Gastroesophageal sphincter (tissue), 3 donors: ENCODE results near the gene STMP1.
"Not testable (repeated sequence)": the region's sequence is repeated elsewhere in the genome, so short reads cannot be mapped to it uniquely, and the experiment has no call there.

Experiments
- POLR2A ChIP-seq, 2 donors: fragments of 450-650 bp; IDR thresholded peaks; one replicate each; pipeline ENCODE4 v1.6.1; 2017; ENCODE audit warnings: antibody characterized with exemption in 2 of 2, mild to moderate bottlenecking in 2 of 2, moderate library complexity in 1 of 2
- POLR2AphosphoS5 ChIP-seq: sonication (generic); formaldehyde crosslinking; IDR thresholded peaks from one replicate; pipeline ENCODE4 v1.6.1; 2017; ENCODE audit warnings: antibody characterized with exemption
- TF ChIP-seq, protein P1 (sequence below), 4 experiments: fragments of 200-600 bp in 2 of 4; fragments of 450-650 bp in 2 of 4; sonication (generic) in 1 of 4; IDR thresholded peaks; one replicate each; pipeline ENCODE4 v1.5.1; 2017 to 2019; ENCODE audit warnings: antibody characterized with exemption in 4 of 4, mild to moderate bottlenecking in 2 of 4, moderate library complexity in 2 of 4

DNA sequence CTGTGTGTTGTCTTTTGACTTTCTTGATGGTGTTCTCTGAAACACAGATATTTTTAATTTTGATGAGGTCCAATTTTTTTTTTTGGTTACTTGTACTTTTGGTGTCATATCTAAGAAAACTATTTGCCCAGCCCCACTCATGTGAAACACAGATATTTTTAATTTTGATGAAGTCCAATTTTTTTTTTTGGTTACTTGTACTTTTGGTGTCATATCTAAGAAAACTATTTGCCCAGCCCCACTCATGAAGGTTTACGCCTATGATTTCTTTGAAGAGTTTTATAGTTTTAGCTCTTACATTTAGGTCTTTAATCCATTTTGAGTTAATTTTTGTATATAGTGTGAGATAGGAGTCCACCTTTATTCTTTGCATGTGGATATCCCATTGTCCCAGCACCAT is 5.3 kb downstream of the STMP1 start:
- not testable (repeated sequence) for TF ChIP-seq POLR2A (IDR thresholded peaks at IDR 0.05); POLR2AphosphoS5
- TF ChIP-seq, protein P1, sequence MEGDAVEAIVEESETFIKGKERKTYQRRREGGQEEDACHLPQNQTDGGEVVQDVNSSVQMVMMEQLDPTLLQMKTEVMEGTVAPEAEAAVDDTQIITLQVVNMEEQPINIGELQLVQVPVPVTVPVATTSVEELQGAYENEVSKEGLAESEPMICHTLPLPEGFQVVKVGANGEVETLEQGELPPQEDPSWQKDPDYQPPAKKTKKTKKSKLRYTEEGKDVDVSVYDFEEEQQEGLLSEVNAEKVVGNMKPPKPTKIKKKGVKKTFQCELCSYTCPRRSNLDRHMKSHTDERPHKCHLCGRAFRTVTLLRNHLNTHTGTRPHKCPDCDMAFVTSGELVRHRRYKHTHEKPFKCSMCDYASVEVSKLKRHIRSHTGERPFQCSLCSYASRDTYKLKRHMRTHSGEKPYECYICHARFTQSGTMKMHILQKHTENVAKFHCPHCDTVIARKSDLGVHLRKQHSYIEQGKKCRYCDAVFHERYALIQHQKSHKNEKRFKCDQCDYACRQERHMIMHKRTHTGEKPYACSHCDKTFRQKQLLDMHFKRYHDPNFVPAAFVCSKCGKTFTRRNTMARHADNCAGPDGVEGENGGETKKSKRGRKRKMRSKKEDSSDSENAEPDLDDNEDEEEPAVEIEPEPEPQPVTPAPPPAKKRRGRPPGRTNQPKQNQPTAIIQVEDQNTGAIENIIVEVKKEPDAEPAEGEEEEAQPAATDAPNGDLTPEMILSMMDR (IDR thresholded peaks at IDR 0.05) = not testable (repeated sequence)
